Endothelial cell of umbilical vein (primary cell): ENCODE measurements around the gene CCR8. TPM values are rescaled to one million over a fixed set of nuclear protein-coding genes. Genes with fewer than 3 reads are reported as not detected.

ENCODE experiments used
- BruUV-seq: library from RNA; stranded (reverse); fragments of 400-500 nt; replicated peaks from 2 replicates; lab custom pipeline; 2021; lab: Mats Ljungman, UMichigan
- CTCF ChIA-PET: fragments of 300-600, 350-600 bp; sonication (Branson Sonifier 250); formaldehyde crosslinking; loops from one replicate; lab custom pipeline; 2021; ENCODE audit warnings: antibody characterized with exemption, inconsistent platforms; lab: Charles Lee
- POLR2A ChIA-PET: fragments of 300-600, 350-600 bp; sonication (Branson Sonifier 250); formaldehyde crosslinking; loops from one replicate; lab custom pipeline; 2021; ENCODE audit warnings: antibody characterized with exemption, inconsistent platforms; lab: Charles Lee
- DNase-seq: peaks from one replicate; pipeline ENCODE4 v3.0.0-alpha.2; 2011; ENCODE audit warnings: low read depth, low spot score
- FAIRE-seq: peaks from 2 replicates; lab custom pipeline; 2011; peaks lifted over from hg19 to GRCh38; lab: Jason Lieb, UNC
- H2AFZ ChIP-seq: 2 replicates; pipeline ENCODE4 v1.6.0; 2012; ENCODE audit warnings: low read depth, low read length, control low read depth, inconsistent platforms
- H3K27ac ChIP-seq: 2 replicates; pipeline ENCODE4 v1.5.1; 2011; ENCODE audit warnings: low read depth, mild to moderate bottlenecking, control low read depth, low read length, moderate library complexity; ENCODE audit not compliant: insufficient read depth
- H3K27me3 ChIP-seq, 2 experiments: 2 replicates each; pipeline versions ENCODE4 v1.6.0 to v1.6.1; 2011; ENCODE audit warnings: low read length in 2 of 2, mixed read lengths in 1 of 2; ENCODE audit not compliant: control insufficient read depth in 2 of 2, insufficient read depth in 2 of 2
- H3K36me3 ChIP-seq, 2 experiments: 2 replicates in 1 of 2; 3 replicates in 1 of 2; pipeline ENCODE4 v1.5.1; 2011; ENCODE audit warnings: low read length in 2 of 2, mild to moderate bottlenecking in 1 of 2, moderate library complexity in 1 of 2; ENCODE audit not compliant: control insufficient read depth in 2 of 2, insufficient read depth in 2 of 2; ENCODE audit errors: extremely low read depth in 1 of 2
- H3K4me1 ChIP-seq: 3 replicates; pipeline ENCODE4 v1.5.1; 2011; ENCODE audit warnings: mild to moderate bottlenecking, low read length; ENCODE audit not compliant: control insufficient read depth, insufficient read depth; ENCODE audit errors: extremely low read depth
- H3K4me2 ChIP-seq: 2 replicates; pipeline ENCODE4 v1.6.1; 2011; ENCODE audit warnings: low read length, control low read depth, mixed read lengths; ENCODE audit not compliant: insufficient read depth
- H3K4me3 ChIP-seq, 3 experiments: fragments of 200-600 bp in 1 of 3; sonication (generic), shearing (Covaris generic) in 1 of 3; replicated peaks in 1 of 3; 2 replicates each; pipeline ENCODE4 v1.5.1; 2011 to 2016; ENCODE audit warnings: control low read depth in 3 of 3, low read length in 3 of 3, mild to moderate bottlenecking in 2 of 3, inconsistent platforms in 1 of 3, low read depth in 1 of 3, moderate library complexity in 1 of 3; ENCODE audit not compliant: insufficient read depth in 1 of 3
- H3K79me2 ChIP-seq: 2 replicates; pipeline ENCODE4 v1.6.0; 2012; ENCODE audit warnings: low read length, inconsistent platforms; ENCODE audit not compliant: control insufficient read depth, insufficient read depth
- H3K9ac ChIP-seq: replicated peaks from 2 replicates; pipeline ENCODE3; 2011; ENCODE audit warnings: low read length, control low read depth; ENCODE audit not compliant: insufficient read depth; ENCODE audit errors: extremely low read depth
- H3K9me1 ChIP-seq: replicated peaks from 3 replicates; pipeline ENCODE4 v1.6.0; 2011; ENCODE audit warnings: mild to moderate bottlenecking, low read length; ENCODE audit not compliant: control insufficient read depth, insufficient read depth; ENCODE audit errors: extremely low read depth
- H3K9me3 ChIP-seq: replicated peaks from 2 replicates; pipeline ENCODE4 v1.5.1; 2012; ENCODE audit warnings: low read length, inconsistent platforms; ENCODE audit not compliant: control insufficient read depth, insufficient read depth
- H4K20me1 ChIP-seq: replicated peaks from 2 replicates; pipeline ENCODE3; 2011; ENCODE audit warnings: mild to moderate bottlenecking, low read length; ENCODE audit not compliant: control insufficient read depth, insufficient read depth; ENCODE audit errors: extremely low read depth
- CTCF ChIP-seq, 2 donors: IDR thresholded peaks; 1 replicate in 1 of 2; 2 replicates in 1 of 2; pipeline ENCODE4 v1.5.1; 2011; ENCODE audit warnings: low read length in 2 of 2, mild to moderate bottlenecking in 2 of 2, moderate library complexity in 2 of 2, control low read depth in 1 of 2, inconsistent platforms in 1 of 2, low read depth in 1 of 2; ENCODE audit not compliant: insufficient read depth in 1 of 2; ENCODE audit errors: extremely low read depth in 1 of 2
- EZH2 ChIP-seq: IDR thresholded peaks from 2 replicates; pipeline ENCODE4 v1.6.1; 2012; ENCODE audit warnings: borderline replicate concordance, low read depth, mild to moderate bottlenecking, moderate library complexity, low read length, inconsistent platforms; ENCODE audit not compliant: severe bottlenecking
- FOS ChIP-seq: IDR thresholded peaks from 2 replicates; pipeline ENCODE4 v1.6.1; 2011; ENCODE audit warnings: mild to moderate bottlenecking, low read length, moderate library complexity, borderline replicate concordance; ENCODE audit not compliant: insufficient read depth
- GATA2 ChIP-seq: IDR thresholded peaks from 2 replicates; pipeline ENCODE4 v1.7.0; 2011; ENCODE audit warnings: low read depth, mild to moderate bottlenecking, moderate library complexity, mixed read lengths, low read length; ENCODE audit not compliant: insufficient read length, insufficient read depth
- JUN ChIP-seq: IDR thresholded peaks from 2 replicates; pipeline ENCODE4 v1.6.1; 2011; ENCODE audit warnings: borderline replicate concordance, low read depth; ENCODE audit not compliant: insufficient read length, insufficient read depth
- MAX ChIP-seq: IDR thresholded peaks from 2 replicates; pipeline ENCODE4 v1.6.1; 2011; ENCODE audit not compliant: insufficient read depth, insufficient read length
- MYC ChIP-seq: IDR thresholded peaks from one replicate; pipeline ENCODE4 v1.6.1; 2011; ENCODE audit warnings: mild to moderate bottlenecking, low read depth, low read length
- POLR2A ChIP-seq: IDR thresholded peaks from 2 replicates; pipeline ENCODE4 v1.6.1; 2012; ENCODE audit warnings: low read depth, mild to moderate bottlenecking, control low read depth, low read length
- POLR2AphosphoS5 ChIP-seq: IDR thresholded peaks from 2 replicates; pipeline ENCODE4 v1.6.1; 2012; ENCODE audit warnings: low read depth, mild to moderate bottlenecking, control low read depth, low read length, moderate library complexity; ENCODE audit not compliant: insufficient read depth
- dilution Hi-C: fragments of 300-500 bp; cut with MboI; formaldehyde crosslinking; loops from one replicate; pipeline ENCODE4 v1.15.0; 2019; ENCODE audit warnings: low sequenced_read_pairs; ENCODE audit not compliant: extremely low pct_ligation_motif_present
- intact Hi-C: fragments of 100-400 bp; cut with micrococcal nuclease; formaldehyde crosslinking; loops from one replicate; pipeline ENCODE4 v1.10.0; 2022
- polyA plus RNA-seq, 4 experiments: library from polyadenylated mRNA; depleted of rRNA in 3 of 4; stranded (reverse) in 3 of 4; unstranded in 1 of 4; fragments of >200 nt; gene quantifications; 2 replicates each; pipeline versions ENCODE4 v1.2.1 to v1.2.3, GENCODE V29; 2011 to 2012; ENCODE audit warnings: missing spikeins in 1 of 4
- total RNA-seq: library from RNA; stranded (reverse); gene quantifications from 2 replicates; pipeline ENCODE4 v1.2.3, GENCODE V29; 2021

The CCR8 gene
- total and polyA plus RNA-seq, 2 donors (not counting 3 experiments of a cell fraction or from before 2014, with no cell fraction given): not detected

- H3K4me1 ChIP-seq: no peaks in the 10 kb centered on the region
- intact Hi-C loops: loop anchor here (1.0 kb wide), 2 partner anchors 85 to 104 kb away; no protein-coding TSS in a partner anchor
- no TSS peak for BruUV-seq
- CTCF ChIA-PET: interaction anchor here (1.0 to 11.4 kb wide), 17 partner anchors 12 to 427 kb away, joined by 3 to 449 read pairs (median 14); partner anchors contain the start of genes CX3CR1, GORASP1, TTC21A and XIRP1
- H3K9me1 ChIP-seq: no peaks in the 10 kb centered on the region
- no peak overlapping the region for H3K4me2 ChIP-seq
- no peaks in the 10 kb centered on the region for H3K27me3 ChIP-seq
- DNase-seq: no peak
- H3K4me3 ChIP-seq: no peak overlapping the region
- H2AFZ ChIP-seq: no peak overlapping the region
- no peak overlapping the region for H3K27ac ChIP-seq
- no peak for FAIRE-seq
- H3K9me3 ChIP-seq: no peaks in the 10 kb centered on the region
- POLR2A ChIA-PET: no interaction called here
- no peaks in the 10 kb centered on the region for H3K79me2 ChIP-seq
- TF ChIP-seq MAX: no peak
- no peak for TF ChIP-seq POLR2AphosphoS5
- dilution Hi-C loops: no loop called here
- no peaks in the 10 kb centered on the region for H4K20me1 ChIP-seq
- H3K36me3 ChIP-seq: no peaks in the 10 kb centered on the region
- no peak overlapping the region for H3K9ac ChIP-seq
Measured at GRCh38 chr3:39292961-39293360, 36.5 kb upstream of the CCR8 start.

- no peaks in the 10 kb centered on the region for H3K4me1 ChIP-seq
- intact Hi-C loops: no loop called here
- no peaks in the 10 kb centered on the region for H3K79me2 ChIP-seq
- no TSS peak for BruUV-seq
- H3K4me3 ChIP-seq: no peak overlapping the region
- H3K9me3 ChIP-seq: no peaks in the 10 kb centered on the region
- ChIA-PET POLR2A (no interaction called here), CTCF (interaction anchor here (1.1 kb wide), 1 partner anchor 295 kb away, joined by 3 read pairs; no protein-coding TSS in a partner anchor)
- no peak overlapping the region for H3K9ac ChIP-seq
- DNase-seq (no peak), FAIRE-seq (no peak)
- H3K4me2 ChIP-seq: no peak overlapping the region
- H3K36me3 ChIP-seq: no peaks in the 10 kb centered on the region
- H2AFZ ChIP-seq: no peak overlapping the region
- no peak for TF ChIP-seq POLR2AphosphoS5
- TF ChIP-seq POLR2A: no peak
- TF ChIP-seq JUN: no peak
- no peak for TF ChIP-seq MAX
- no peak for TF ChIP-seq FOS
- no peak for TF ChIP-seq CTCF (IDR thresholded peaks at IDR 0.05; ENCODE audit: extremely low read depth in 1 of 2, insufficient read depth in 1 of 2, low read depth in 1 of 2, low read length in 2 of 2)
- TF ChIP-seq MYC: no peak
- TF ChIP-seq GATA2: no peak
- no peak for TF ChIP-seq EZH2
- H3K27ac ChIP-seq: no peak overlapping the region
- no peaks in the 10 kb centered on the region for H4K20me1 ChIP-seq
- dilution Hi-C loops: no loop called here
- no peaks in the 10 kb centered on the region for H3K27me3 ChIP-seq
- no peaks in the 10 kb centered on the region for H3K9me1 ChIP-seq
Measured at GRCh38 chr3:39294446-39295183, 34.9 kb upstream of the CCR8 start.
